HCT116 (cell line): ENCODE measurements around the gene RBMX.

Experiments used
- CEBPB ChIP-seq: IDR thresholded peaks from 2 replicates; pipeline ENCODE4 v1.6.1; 2012; ENCODE audit warnings: low read depth
- EZH2 ChIP-seq: fragments of 200-600 bp; sonication (generic); IDR thresholded peaks from 2 replicates; pipeline ENCODE4 v1.6.1; 2017; ENCODE audit warnings: antibody characterized with exemption, mixed run types
- JUND ChIP-seq: IDR thresholded peaks from 2 replicates; pipeline ENCODE4 v1.6.1; 2012
- POLR2A ChIP-seq: IDR thresholded peaks from 2 replicates; pipeline ENCODE4 v1.7.0; 2011; ENCODE audit warnings: borderline replicate concordance; ENCODE audit not compliant: insufficient read depth, insufficient read length; ENCODE audit errors: extremely low read depth
- SIN3A ChIP-seq: IDR thresholded peaks from 2 replicates; pipeline ENCODE4 v1.6.1; 2012; ENCODE audit warnings: low read depth
- YY1 ChIP-seq: IDR thresholded peaks from 2 replicates; pipeline ENCODE4 v1.6.1; 2011; ENCODE audit warnings: low read length, low read depth, moderate library complexity, mild to moderate bottlenecking; ENCODE audit not compliant: insufficient replicate concordance; ENCODE audit errors: extremely low read depth
- ZFX ChIP-seq: fragments of 450-650 bp; IDR thresholded peaks from 2 replicates; pipeline ENCODE4 v1.6.1; 2017
- TF ChIP-seq, protein P1 (sequence below), 3 experiments: fragments of 200-600 bp in 1 of 3; sonication (generic) in 1 of 3; IDR thresholded peaks in 2 of 3; conservative IDR thresholded peaks in 1 of 3; 2 replicates each; pipeline ENCODE4 v1.5.1; 2012 to 2017; ENCODE audit warnings: low read depth in 2 of 3, low read length in 2 of 3, antibody characterized with exemption in 1 of 3, borderline replicate concordance in 1 of 3, control low read depth in 1 of 3, mild to moderate bottlenecking in 1 of 3, mixed read lengths in 1 of 3, mixed run types in 1 of 3, moderate library complexity in 1 of 3; ENCODE audit not compliant: insufficient read depth in 1 of 3

DNA sequence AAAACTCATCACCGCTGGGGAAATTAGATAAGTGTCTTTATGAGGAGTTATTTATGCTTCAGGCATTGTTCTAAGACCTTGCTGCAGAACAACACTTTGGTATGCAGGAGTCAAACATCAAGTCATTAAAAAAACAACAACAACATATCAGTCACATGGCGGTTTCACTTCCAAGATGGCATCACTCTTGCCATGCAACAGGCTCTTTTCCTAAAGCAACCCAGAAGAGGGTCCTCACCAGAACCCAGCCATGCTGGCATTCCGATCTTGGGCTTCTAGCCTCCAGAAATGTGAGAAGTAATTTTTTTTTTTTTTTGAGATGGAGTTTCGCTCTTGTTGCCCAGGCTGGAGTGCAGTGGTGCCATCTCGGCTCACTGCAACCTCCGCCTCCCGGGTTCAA is 8.7 kb upstream of the RBMX start:
- TF ChIP-seq YY1 (no peak), POLR2A (no peak), SIN3A (no peak), ZFX (no peak), EZH2 (no peak), CEBPB (no peak), JUND (no peak)
- TF ChIP-seq, protein P1, sequence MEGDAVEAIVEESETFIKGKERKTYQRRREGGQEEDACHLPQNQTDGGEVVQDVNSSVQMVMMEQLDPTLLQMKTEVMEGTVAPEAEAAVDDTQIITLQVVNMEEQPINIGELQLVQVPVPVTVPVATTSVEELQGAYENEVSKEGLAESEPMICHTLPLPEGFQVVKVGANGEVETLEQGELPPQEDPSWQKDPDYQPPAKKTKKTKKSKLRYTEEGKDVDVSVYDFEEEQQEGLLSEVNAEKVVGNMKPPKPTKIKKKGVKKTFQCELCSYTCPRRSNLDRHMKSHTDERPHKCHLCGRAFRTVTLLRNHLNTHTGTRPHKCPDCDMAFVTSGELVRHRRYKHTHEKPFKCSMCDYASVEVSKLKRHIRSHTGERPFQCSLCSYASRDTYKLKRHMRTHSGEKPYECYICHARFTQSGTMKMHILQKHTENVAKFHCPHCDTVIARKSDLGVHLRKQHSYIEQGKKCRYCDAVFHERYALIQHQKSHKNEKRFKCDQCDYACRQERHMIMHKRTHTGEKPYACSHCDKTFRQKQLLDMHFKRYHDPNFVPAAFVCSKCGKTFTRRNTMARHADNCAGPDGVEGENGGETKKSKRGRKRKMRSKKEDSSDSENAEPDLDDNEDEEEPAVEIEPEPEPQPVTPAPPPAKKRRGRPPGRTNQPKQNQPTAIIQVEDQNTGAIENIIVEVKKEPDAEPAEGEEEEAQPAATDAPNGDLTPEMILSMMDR (IDR thresholded peaks at IDR 0.05 in 2 of 3, conservative IDR thresholded peaks at IDR 0.05 in 1 of 3; ENCODE audit: borderline replicate concordance in 1 of 3, insufficient read depth in 1 of 3, low read depth in 2 of 3, low read length in 2 of 3) = no peak
